ENCODE measurements around the gene SMPD3. TPM values are rescaled to one million over a fixed set of nuclear protein-coding genes. Genes with fewer than 3 reads are reported as not detected.

Gene SMPD3
- total RNA-seq, 1 experiment from 2014 or later: 0.77 TPM

DNA sequence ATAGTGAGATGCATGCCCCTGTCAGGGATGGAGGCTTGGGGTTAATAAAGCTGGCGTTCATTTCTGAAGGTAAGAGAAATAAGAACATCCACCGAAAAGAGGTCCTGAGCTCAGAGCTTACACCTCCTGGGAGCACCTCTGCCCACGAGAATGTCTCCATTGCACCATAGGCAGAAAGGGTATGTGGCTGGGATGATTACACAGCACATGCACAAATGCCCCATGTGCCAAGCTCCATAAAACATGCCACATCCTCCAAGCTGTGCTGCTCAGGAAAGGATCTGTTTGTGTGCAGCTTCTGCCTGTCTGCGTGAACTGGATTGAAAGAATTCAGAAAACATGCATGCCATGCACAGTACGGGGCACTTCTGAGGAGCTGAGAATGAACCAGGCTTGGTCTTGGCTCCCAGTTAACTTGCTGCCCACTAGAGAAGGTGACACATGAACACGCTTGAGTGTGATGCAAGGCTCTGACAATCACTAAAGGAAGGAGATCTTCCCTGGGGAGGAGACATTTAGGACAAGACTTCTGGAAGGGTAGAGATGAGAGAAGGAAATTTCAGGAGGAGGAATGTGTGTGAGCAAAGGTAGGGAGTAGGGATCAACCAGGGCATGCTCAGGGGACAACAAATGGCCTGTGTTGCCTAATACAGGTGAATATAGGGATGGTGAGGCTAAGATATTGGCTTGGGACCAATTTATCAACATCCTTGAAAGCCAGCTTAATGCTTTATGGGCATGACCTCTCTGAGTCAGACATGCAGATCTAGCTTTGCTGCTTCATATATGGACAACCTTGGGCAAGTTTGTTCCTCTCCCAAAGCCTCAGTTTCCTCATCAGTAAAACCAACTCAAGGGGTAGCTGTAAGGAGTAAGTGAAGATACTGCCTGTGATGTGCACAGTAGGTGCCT is 32.0 kb upstream of the SMPD3 start:
- no peaks in the 10 kb centered on the region for H3K9me3 ChIP-seq (ENCODE audit: control insufficient read depth, insufficient read depth, low read depth, low read length)
- CTCF ChIA-PET: no interaction called here
- no peak overlapping the region for H3K4me3 ChIP-seq (ENCODE audit: low read depth in 2 of 2, low read length in 2 of 2)
- no peaks in the 10 kb centered on the region for H3K36me3 ChIP-seq (ENCODE audit: control insufficient read depth, insufficient read depth, low read length)
- no TSS peak for BruUV-seq (replicated peaks)
- POLR2A ChIA-PET: no interaction called here
- no peaks in the 10 kb centered on the region for H3K27me3 ChIP-seq (ENCODE audit: control insufficient read depth, insufficient read depth, low read length)
- ATAC-seq: no peak
- TF ChIP-seq POLR2AphosphoS5 (IDR thresholded peaks at IDR 0.05; ENCODE audit: low read depth, low read length) (no peak), SIN3A (IDR thresholded peaks at IDR 0.05; ENCODE audit: borderline replicate concordance, insufficient read depth, low read depth, low read length) (no peak), TCF7L2 (IDR thresholded peaks at IDR 0.05; ENCODE audit: low read depth, low read length) (no peak)
- TF ChIP-seq, protein P1, sequence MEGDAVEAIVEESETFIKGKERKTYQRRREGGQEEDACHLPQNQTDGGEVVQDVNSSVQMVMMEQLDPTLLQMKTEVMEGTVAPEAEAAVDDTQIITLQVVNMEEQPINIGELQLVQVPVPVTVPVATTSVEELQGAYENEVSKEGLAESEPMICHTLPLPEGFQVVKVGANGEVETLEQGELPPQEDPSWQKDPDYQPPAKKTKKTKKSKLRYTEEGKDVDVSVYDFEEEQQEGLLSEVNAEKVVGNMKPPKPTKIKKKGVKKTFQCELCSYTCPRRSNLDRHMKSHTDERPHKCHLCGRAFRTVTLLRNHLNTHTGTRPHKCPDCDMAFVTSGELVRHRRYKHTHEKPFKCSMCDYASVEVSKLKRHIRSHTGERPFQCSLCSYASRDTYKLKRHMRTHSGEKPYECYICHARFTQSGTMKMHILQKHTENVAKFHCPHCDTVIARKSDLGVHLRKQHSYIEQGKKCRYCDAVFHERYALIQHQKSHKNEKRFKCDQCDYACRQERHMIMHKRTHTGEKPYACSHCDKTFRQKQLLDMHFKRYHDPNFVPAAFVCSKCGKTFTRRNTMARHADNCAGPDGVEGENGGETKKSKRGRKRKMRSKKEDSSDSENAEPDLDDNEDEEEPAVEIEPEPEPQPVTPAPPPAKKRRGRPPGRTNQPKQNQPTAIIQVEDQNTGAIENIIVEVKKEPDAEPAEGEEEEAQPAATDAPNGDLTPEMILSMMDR (IDR thresholded peaks at IDR 0.05): no peak
- TF ChIP-seq, protein P2, sequence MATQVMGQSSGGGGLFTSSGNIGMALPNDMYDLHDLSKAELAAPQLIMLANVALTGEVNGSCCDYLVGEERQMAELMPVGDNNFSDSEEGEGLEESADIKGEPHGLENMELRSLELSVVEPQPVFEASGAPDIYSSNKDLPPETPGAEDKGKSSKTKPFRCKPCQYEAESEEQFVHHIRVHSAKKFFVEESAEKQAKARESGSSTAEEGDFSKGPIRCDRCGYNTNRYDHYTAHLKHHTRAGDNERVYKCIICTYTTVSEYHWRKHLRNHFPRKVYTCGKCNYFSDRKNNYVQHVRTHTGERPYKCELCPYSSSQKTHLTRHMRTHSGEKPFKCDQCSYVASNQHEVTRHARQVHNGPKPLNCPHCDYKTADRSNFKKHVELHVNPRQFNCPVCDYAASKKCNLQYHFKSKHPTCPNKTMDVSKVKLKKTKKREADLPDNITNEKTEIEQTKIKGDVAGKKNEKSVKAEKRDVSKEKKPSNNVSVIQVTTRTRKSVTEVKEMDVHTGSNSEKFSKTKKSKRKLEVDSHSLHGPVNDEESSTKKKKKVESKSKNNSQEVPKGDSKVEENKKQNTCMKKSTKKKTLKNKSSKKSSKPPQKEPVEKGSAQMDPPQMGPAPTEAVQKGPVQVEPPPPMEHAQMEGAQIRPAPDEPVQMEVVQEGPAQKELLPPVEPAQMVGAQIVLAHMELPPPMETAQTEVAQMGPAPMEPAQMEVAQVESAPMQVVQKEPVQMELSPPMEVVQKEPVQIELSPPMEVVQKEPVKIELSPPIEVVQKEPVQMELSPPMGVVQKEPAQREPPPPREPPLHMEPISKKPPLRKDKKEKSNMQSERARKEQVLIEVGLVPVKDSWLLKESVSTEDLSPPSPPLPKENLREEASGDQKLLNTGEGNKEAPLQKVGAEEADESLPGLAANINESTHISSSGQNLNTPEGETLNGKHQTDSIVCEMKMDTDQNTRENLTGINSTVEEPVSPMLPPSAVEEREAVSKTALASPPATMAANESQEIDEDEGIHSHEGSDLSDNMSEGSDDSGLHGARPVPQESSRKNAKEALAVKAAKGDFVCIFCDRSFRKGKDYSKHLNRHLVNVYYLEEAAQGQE (IDR thresholded peaks at IDR 0.05; ENCODE audit: insufficient read depth in 1 of 2, low read depth in 2 of 2, low read length in 1 of 2): no peak
- H3K27ac ChIP-seq (ENCODE audit: low read length): no peak overlapping the region
- intact Hi-C loops (cut with micrococcal nuclease; ENCODE audit: unreplicated experiment) (no loop called here), in situ Hi-C loops (cut with HindIII; ENCODE audit: low pct_unique_long_range_greater_than_20kb, low sequenced_read_pairs) (no loop called here)
- DNase-seq (ENCODE audit: low read depth, low spot score): no peak
- no peaks in the 10 kb centered on the region for H3K4me1 ChIP-seq (ENCODE audit: control insufficient read depth, insufficient read depth, low read length)

DNA sequence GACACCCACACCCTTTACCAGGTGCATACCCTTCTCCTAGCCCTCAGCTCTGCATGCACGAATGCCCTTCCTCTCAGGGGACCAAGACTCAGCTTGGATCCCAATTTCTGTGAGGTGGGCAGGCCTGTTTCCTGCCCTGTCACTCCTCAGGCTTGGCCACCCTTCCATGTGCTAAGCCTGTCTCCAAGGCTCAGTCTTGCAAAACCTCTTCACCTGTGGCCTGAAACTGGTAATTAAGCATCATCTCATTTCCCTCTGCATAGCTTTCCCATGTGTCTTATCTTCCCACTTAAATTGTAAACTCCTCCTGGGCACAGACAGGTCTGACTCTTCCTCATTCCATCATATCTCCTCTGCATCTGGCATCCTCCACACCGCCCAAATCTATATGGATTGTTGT is 31.0 kb upstream of the SMPD3 start:
- in situ Hi-C loops (cut with HindIII; ENCODE audit: low pct_unique_long_range_greater_than_20kb, low sequenced_read_pairs): no loop called here

More for the DNA sequence above, 31.0 kb upstream of the SMPD3 start:
- no TSS peak for BruUV-seq (replicated peaks)
- Histone ChIP-seq H3K27ac (ENCODE audit: low read length) (no peak overlapping the region), H3K4me1 (ENCODE audit: control insufficient read depth, insufficient read depth, low read length) (no peaks in the 10 kb centered on the region), H3K9me3 (ENCODE audit: control insufficient read depth, insufficient read depth, low read depth, low read length) (no peaks in the 10 kb centered on the region), H3K4me3 (ENCODE audit: low read depth in 2 of 2, low read length in 2 of 2) (no peak overlapping the region), H3K36me3 (ENCODE audit: control insufficient read depth, insufficient read depth, low read length) (no peaks in the 10 kb centered on the region), H3K27me3 (ENCODE audit: control insufficient read depth, insufficient read depth, low read length) (no peaks in the 10 kb centered on the region)
- intact Hi-C loops (cut with micrococcal nuclease; ENCODE audit: unreplicated experiment): no loop called here
- TF ChIP-seq SIN3A (IDR thresholded peaks at IDR 0.05; ENCODE audit: borderline replicate concordance, insufficient read depth, low read depth, low read length) (no peak), POLR2AphosphoS5 (IDR thresholded peaks at IDR 0.05; ENCODE audit: low read depth, low read length) (no peak)
- TF ChIP-seq, protein P1 (IDR thresholded peaks at IDR 0.05): no peak
- ChIA-PET POLR2A (no interaction called here), CTCF (no interaction called here)
- DNase-seq (ENCODE audit: low read depth, low spot score) (no peak), ATAC-seq (no peak)
